HG03565 (cell line): ENCODE measurements around the gene ZMIZ2.

ENCODE experiments used
- ATAC-seq: cut with Tn5 transposase; IDR thresholded peaks from one replicate; pipeline ENCODE4 v1.9.1; 2021; ENCODE audit warnings: mild to moderate bottlenecking, moderate library complexity; ENCODE audit not compliant: unreplicated experiment

ZMIZ2 gene

DNA sequence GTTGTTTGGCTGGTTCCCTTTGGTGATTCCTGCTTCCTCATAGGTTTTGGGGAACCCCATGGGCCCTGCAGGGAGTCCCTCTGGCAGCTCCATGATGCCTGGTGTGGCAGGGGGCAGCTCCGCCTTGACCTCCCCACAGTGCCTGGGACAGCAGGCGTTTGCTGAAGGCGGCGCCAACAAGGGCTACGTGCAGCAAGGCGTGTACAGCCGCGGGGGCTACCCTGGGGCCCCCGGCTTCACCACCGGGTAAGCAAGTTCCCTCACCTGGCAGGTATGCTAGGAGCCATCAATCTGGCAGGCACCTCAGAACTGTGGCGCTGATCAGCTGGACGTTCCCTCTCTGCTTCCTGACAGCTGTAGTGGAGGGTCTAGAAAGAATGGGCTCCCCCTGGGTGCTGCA, 8.3 kb downstream of the ZMIZ2 start:
- ATAC-seq: no peak

DNA sequence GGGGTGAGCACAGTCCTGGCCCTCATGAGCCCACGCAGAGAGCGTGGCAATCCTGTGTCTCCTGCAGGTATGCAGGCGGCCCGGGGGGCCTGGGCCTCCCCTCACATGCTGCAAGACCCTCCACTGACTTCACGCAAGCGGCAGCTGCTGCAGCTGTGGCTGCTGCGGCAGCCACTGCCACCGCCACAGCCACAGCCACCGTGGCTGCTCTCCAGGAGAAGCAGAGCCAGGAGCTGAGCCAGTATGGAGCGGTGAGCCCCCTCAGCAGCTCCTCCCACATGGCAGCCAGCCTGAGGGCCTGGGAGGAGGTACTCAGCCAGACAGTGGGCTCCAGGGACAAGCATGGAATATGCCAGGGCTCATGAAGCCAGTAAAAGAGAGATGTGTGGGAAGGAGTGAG, 8.7 kb downstream of the ZMIZ2 start:
- ATAC-seq: no peak

DNA sequence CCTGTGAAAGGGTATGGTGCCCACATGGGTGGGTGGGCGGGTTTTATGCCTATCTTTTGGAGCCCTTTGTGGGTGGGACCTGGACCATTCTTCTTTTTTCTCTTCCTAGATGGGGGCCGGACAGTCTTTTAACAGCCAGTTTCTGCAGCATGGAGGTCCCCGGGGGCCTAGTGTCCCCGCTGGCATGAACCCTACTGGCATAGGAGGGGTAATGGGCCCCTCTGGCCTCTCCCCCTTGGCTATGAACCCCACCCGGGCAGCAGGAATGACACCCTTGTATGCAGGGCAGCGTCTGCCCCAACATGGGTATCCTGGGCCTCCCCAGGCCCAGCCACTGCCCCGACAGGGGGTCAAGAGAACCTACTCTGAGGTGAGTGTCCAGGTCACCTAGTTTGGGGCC, 9.1 kb downstream of the ZMIZ2 start:
- no peak for ATAC-seq

DNA sequence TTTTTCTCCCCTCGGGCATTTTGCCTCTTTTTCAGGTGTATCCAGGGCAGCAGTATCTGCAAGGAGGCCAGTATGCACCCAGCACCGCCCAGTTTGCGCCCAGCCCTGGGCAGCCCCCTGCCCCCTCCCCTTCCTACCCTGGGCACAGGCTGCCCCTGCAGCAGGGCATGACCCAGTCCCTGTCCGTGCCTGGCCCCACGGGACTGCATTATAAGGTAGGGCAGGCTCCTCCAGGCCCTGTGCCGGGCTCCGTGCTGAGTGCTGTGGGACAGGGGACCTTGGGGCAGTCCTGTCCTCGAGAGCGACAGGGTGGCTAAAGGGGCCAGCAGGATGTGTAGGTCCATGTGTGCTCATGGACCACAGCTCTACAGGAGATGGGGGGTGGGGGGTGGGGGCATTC, 10.6 kb downstream of the ZMIZ2 start:
- no peak for ATAC-seq

DNA sequence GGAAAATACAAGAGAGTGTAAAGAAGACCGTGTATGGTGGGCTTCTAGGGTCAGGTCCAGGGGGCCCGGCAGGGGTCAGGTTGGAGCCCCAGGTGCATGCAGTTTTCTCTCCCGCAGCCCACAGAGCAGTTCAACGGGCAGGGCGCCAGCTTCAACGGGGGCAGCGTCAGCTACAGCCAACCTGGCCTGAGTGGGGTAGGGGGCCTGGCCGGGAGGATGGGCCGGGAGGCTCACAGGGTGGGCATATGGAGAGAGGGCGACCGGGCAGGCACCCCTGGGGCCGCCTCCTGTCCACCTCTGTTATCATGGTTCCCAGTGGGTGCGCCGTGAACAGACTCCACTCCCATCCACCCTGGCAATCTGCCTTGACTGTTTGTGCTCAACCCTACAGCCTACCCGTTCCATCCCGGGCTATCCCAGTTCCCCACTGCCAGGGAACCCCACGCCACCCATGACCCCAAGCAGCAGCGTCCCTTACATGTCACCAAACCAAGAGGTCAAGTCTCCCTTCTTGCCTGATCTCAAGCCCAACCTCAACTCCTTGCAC, 11.5 kb downstream of the ZMIZ2 start:
- no peak for ATAC-seq

DNA sequence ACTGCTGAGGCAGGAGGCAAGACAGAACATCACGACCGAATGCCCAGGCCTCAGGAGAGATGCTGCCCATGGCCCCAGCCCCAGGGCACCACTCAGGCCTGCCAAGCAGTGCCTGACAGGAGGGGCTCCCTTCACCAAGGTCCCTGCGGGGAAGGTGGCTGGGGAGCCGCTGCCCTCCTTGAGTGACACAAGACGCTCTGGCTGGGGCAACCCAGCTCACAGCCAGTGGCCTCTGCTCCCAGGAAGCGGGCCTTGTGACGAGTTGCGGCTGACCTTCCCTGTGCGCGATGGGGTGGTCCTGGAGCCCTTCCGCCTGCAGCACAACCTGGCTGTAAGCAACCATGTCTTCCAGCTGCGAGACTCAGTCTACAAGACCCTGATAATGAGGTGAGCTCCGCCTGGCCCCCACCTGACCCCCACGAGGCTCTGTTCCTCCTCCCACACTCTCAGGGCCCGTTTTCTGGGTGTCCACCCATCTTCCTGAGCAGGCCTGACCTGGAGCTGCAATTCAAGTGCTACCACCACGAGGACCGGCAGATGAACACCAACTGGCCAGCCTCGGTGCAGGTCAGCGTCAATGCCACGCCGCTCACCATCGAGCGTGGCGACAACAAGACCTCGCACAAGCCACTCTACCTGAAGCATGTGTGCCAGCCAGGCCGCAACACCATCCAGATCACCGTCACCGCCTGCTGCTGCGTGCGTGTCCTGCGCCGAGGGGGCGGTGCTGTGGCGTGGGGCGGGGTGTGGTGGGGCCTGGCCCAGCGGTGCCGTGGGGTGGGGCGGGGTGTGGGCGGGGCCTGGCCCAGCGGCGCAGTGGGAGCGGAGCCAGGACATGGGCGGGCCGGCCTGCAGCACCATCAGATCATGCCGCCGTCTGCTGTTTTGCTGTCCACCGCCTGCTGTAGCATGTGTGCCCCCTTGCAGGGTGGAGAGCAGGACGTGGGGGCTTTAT, 12.8 kb downstream of the ZMIZ2 start:
- no peak for ATAC-seq

DNA sequence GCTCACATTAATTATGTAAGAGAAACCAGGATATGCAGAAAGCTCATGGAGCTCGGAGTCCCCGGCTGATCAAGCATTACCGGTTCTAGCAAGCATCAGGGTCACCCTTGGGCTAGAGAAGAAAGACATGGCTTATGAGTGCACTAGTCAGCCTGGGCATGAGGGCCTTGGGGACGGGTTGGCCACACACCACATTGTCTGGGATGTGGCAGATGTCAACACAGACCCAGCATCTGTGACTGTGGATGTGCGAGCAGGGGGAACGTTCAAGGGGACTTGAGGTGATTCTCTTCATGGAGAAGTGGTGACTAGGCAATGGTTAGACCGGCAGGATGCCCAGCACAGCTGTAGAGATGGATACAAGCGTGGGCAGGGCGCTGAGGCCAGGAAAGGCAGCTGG, 13.7 kb downstream of the ZMIZ2 start:
- no peak for ATAC-seq

DNA sequence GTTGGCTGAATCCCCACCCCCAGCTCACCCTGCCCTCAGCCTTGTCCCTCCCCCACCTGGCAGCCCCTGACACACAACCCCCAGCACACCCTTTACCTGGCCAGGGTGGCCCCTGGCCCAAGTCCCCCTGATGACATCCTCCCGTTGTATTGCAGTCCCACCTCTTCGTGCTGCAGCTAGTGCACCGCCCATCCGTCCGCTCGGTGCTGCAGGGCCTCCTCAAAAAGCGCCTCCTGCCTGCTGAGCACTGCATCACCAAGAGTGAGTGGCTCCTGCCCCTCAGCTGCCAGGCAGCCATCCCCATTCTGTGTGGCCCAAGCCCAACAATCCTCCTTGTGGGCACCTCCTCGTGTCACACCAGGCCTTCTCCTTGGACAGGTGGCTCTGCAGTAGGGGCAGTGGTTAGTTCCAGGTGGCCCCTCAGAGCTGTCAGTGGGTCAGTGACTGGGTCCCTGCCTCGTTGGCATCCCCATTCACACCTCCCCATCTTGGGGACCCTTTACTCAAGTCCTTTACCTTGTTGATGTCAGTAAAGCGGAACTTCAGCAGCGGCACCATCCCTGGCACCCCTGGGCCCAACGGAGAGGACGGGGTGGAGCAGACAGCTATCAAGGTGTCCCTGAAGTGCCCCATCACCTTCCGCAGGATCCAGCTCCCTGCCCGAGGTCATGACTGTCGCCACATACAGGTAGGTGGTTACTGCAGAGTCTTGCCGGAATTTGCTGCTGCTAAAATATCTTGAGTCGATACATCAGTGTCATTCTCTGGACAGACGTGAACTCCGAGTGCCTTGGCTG, 14.3 kb downstream of the ZMIZ2 start:
- ATAC-seq: no peak

DNA sequence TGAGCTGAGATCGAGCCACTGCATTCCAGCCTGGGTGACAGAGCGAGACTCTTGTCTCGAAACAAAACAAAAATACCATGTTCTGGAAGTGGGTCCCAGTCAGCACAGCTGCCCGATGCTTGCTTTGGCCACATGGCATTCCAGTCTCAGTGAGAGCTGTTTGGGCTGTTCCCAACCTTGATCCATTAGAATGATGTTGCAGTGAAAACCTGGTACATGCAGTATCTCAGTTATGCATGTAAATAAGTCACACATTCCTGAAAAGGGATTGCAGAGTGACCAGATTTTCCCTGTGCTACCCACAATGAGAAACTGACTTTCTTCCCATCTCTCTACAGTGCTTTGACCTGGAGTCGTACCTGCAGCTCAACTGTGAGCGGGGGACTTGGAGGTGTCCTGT, 15.4 kb downstream of the ZMIZ2 start:
- ATAC-seq: no peak

DNA sequence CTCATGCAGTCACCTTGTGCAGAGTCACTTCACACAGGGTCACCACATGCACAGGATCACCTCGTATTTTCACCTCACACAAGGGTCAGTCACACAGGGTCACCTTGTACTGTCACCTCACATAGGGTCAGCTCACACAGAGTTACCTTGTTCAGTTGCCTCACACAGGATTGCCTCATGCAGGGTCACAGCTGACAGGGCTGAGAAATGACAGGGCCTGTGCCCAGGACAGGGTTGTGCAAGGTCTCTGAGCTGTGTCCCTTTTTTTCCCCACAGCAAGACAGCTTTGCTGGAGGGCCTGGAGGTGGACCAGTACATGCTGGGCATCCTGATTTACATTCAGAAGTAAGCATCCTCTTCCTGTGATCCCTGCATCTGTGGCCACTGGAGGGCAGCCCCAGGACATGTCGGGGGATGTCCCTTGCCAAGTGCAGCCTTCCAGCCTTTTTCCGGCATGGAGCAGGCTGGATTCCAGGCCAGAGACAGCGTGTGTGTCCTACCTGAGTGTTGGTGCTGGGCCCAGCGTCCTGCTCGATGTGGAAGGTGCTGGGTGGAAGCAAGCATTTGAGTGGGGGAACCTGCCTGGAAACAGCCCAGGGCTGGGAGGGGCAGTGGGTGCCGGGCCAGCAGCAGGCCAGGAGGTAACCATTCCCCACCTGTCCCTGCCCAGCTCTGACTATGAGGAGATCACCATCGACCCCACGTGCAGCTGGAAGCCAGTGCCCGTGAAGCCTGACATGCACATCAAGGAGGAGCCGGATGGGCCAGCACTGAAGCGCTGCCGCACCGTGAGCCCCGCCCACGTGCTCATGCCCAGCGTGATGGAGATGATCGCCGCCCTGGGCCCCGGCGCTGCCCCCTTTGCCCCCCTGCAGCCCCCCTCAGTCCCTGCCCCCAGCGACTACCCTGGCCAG, 16.3 kb downstream of the ZMIZ2 start:
- no peak for ATAC-seq

DNA sequence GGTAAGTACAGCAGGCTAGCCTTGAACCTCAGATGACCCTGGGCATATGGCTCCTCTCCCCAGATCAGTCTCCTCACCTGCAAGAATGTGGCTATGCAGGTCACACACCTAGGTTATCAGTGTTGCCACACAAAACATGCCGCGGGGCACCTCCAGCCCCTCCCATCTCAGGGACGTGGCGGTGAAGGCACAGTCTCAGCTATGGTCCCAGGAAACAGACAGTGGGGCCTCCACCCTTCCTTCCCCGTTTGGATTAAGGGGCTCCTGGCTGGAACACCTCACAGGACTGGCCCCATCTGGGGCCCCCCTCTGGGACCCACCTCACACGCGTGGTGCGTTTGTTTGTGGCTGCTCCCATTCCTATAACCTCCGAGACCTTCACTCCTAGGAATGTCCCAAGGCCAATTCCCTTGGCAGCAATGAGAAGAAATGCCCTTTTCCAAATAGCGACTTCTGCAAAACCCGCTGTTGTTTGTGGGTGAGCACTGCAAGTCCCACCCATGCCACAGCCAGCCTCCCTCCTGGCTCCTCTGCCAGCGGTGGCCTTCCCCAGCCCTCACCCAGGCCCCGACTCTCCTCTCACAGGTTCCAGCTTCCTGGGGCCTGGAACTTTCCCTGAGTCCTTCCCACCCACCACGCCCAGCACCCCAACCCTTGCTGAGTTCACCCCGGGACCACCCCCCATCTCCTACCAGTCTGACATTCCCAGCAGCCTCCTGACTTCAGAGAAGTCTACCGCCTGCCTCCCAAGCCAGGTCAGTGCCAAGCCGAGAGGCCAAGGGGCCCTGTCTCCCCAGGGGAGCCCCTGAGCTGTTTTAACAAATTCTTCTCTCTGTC, 17.1 kb downstream of the ZMIZ2 start:
- ATAC-seq: no peak

DNA sequence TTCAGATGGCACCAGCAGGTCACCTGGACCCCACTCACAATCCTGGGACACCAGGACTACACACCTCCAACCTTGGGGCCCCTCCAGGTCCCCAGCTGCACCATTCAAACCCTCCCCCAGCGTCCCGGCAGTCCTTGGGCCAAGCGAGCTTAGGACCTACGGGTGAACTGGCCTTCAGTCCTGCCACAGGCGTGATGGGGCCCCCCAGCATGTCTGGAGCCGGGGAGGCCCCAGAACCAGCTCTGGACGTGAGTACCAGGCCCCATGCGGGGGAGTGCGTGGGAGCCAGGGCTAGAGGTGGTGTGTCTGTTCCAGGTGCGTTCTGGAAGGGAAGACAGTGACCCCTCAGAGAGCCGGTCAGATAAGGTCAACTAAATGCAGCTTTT, 17.8 kb downstream of the ZMIZ2 start:
- no peak for ATAC-seq

DNA sequence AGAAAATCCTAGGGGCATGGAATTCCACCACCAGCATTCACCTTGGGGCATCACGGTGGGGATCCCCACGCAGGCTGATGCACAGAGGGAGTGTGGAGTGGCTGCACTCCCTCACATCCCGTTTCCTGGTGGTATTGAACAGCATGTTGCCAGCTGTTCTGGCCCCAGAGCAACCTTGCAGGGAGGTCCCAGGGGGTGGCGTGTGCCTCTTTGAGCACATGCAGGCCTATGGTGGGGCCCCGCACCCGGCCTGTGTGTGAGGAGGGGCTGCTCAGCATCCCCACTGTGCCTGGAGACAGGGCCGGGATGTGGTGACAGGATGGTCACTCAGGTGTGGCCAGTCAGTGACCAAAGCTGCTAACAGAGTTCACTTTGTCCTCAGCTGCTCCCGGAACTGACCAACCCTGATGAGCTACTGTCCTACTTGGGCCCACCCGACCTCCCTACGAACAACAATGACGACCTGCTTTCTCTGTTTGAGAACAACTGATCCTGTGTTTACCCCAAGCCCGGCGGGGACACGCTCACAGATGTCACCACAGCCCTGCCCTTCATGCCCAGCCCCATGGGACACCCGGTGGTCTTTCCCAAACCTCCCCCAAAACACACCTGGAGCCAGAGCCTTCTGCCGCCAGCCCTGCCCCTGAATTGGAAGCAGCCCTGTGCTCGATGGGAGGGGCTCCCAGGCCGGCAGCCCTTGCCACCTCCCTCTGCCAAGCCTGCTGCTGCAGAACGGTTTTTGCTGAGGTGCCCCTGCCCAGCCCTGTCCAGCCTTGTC, 18.7 kb downstream of the ZMIZ2 start:
- no peak for ATAC-seq

DNA sequence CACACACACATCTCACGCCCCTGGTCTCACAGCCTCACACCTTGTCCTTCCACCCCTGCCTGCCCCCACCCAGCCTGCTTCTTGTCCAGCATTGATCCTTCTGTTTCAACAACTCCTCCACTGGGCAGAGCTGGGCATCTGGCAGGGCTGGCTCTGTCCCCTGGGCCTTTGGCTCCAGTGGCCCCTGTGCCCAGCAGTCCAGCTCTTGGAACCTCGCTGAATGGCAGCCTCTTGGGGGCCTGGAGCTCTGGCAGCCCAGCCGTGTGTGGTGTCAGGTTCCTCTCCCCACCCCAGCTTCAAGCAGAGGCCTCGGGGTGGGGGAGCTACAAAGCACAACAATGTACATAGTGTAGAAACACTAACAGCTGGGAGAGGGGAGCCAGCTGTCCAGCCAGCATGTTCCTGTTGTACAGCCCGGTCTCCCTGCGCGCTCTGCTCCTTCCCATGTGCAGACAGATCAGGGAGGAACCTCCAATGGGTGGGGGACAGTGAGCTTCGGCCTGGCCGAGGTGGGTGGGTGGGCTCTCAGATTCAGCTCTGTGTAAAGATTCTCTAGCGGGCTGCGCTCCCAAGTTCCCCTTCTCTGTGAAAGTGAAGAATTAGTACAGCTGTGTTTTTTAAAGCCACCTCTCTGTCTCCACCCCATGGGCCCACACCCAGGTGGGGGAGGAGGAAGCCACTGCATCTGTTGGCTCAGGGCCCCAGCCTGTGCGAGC, 19.4 kb downstream of the ZMIZ2 start:
- no peak for ATAC-seq

DNA sequence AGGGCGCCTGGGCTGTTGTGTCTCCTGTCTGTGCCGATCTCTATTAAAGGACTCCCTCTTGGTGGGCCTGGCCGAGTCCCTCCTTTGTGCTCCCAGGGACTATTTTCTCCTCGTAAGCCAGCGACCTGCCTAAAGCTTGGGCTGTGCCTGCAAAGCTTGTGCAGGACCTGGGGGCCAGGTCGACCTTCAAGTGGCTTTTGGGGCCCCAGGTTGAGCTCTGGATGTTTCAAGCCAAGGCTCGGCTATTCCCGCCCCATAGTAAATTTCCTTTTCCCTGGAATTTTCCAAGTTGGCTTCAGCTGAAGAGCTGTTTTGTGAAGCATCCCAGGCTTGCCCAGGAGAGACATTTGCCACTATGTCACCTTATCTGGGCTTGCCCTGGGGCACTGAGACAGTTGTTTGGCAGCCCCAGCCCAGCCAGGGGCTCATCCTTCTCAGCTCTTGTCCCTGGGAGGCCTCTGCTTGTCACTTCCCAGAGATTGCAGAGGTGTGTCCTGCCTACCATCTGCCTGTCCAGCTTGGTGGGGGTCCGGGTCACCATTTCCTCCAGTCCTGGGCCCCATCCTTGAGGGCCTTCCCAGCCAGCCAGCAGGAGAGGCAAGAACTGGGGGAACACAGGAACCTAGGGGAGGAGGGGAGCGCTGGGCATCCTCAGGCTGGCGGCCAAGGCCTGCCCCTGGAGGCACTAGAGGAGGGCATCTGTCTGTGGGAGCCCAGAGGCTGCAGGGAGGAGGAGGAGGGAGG, 20.2 kb downstream of the ZMIZ2 start:
- ATAC-seq: no peak

DNA sequence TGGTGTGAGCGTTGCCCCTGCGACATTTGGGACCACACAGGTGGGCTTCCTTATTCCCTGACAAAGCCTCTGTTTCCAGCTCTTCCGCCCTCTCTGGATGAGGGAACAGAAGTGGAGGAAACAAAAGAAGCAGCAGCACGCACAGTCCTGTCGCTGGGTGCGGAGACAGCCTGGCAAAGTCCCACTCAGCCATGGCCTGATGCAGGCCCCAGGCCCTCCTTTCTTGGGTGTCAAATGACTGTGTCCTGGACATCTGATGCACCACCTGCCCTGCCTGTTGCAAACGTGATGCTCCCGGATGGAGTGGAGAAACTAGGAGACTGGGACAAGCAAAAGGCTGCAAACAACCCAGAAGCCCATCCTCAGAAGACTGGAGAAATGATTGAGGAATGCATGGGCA, 20.7 kb downstream of the ZMIZ2 start:
- ATAC-seq: no peak

DNA sequence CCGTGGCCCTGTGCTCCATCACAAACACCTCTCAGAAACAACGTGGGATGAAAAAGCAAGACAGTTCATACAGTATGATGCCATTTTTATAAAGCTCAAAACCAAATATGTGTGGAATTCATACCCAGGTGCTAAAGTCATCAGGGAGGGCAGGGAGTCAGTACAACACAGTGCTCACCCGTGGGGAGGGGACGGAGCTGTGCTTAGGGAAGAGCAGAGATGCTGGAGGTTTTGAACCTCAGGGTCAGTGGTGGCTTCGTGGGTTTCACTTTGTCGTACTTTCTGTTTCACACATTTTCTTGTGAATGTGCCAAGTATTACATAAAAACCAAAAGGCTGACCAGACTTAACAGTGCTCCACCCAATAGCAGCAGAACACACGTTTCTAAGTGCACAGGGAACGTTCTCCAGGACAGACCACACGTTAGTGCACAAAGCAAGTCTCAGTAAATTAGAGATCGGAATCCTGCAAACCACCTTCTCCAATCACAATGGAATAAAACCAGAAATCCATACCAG, 21.2 kb downstream of the ZMIZ2 start:
- ATAC-seq: peak; percentile 51

DNA sequence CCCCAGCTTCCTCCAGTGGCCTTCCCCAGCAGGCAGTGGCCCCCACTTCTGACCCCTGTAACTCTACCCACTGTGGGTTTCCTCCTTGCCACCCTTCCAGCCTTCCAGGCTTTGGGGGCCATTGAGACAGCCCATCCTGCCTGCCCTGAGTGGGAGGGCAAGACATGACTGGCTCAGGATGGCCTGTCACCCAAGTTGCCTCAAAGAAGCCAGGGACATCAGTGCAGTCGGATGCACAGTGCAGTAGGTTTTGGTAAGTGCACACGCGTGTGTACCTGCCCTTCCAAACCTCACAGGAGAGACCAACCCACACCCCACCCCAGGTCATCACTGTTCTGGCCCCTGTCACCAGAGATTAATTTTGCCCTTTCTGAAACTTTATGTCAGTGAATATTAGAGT, 22.7 kb downstream of the ZMIZ2 start:
- no peak for ATAC-seq
